Calu3 (cell line): ENCODE results near the gene CAD. TPM values are rescaled to one million over a fixed set of nuclear protein-coding genes. Genes with fewer than 3 reads are reported as not detected.

Experiments used
- BruUV-seq: library from RNA; stranded (reverse); fragments of 400-500 nt; replicated peaks from 2 replicates; lab custom pipeline; 2021; lab: Mats Ljungman, UMichigan
- CTCF ChIA-PET: fragments of 300-600 bp; sonication (Branson Sonifier 250); formaldehyde crosslinking; loops from one replicate; lab custom pipeline; 2022; ENCODE audit warnings: antibody characterized with exemption; lab: Charles Lee
- DNase-seq: peaks from one replicate; pipeline ENCODE4 v3.0.0; 2022
- H3K27ac Mint-ChIP-seq: one replicate; pipeline ENCODE4 v1.8.0; 2022; ENCODE audit warnings: mixed read lengths; ENCODE audit not compliant: unreplicated experiment
- H3K27me3 Mint-ChIP-seq: one replicate; pipeline ENCODE4 v1.8.0; 2022; ENCODE audit warnings: mixed read lengths; ENCODE audit not compliant: unreplicated experiment
- H3K36me3 Mint-ChIP-seq: one replicate; pipeline ENCODE4 v1.8.0; 2022; ENCODE audit warnings: mild to moderate bottlenecking, moderate library complexity, mixed read lengths; ENCODE audit not compliant: insufficient read depth, unreplicated experiment
- H3K4me1 Mint-ChIP-seq: one replicate; pipeline ENCODE4 v1.8.0; 2022; ENCODE audit warnings: mild to moderate bottlenecking, low read depth, mixed read lengths; ENCODE audit not compliant: unreplicated experiment
- H3K4me3 Mint-ChIP-seq: one replicate; pipeline ENCODE4 v1.8.0; 2022; ENCODE audit warnings: mild to moderate bottlenecking, low read depth, moderate library complexity, mixed read lengths; ENCODE audit not compliant: unreplicated experiment
- H3K9me3 Mint-ChIP-seq: one replicate; pipeline ENCODE4 v1.8.0; 2022; ENCODE audit warnings: low read depth, mixed read lengths; ENCODE audit not compliant: unreplicated experiment
- CTCF ChIP-seq: fragments of 200-600 bp; IDR thresholded peaks from one replicate; pipeline ENCODE4 v1.8.0; 2022; ENCODE audit warnings: antibody characterized with exemption; ENCODE audit not compliant: unreplicated experiment
- intact Hi-C: fragments of 100-400 bp; cut with micrococcal nuclease; formaldehyde crosslinking; loops from one replicate; pipeline ENCODE4 v1.10.0; 2022; ENCODE audit not compliant: unreplicated experiment
- total RNA-seq: library from RNA; stranded (reverse); gene quantifications from 2 replicates; pipeline ENCODE4 v1.2.3, GENCODE V29; 2022

Gene CAD
- total RNA-seq, 1 experiment from 2014 or later: 68.2 TPM

- CTCF ChIA-PET: no interaction called here
- Mint-ChIP-seq H3K9me3 (no peaks in the 10 kb centered on the region), H3K27ac (no peak overlapping the region), H3K36me3 (no peaks in the 10 kb centered on the region), H3K27me3 (peaks cover 46% of the 10 kb centered on the region), H3K4me3 (no peak overlapping the region), H3K4me1 (peaks cover 22% of the 10 kb centered on the region)
- intact Hi-C loops: no loop called here
- DNase-seq: no peak
- TF ChIP-seq CTCF: no peak
- BruUV-seq: no TSS peak
These were observed 71.4 kb downstream of the CAD start for GRCh38 chr2:27288610-27289009.

GRCh38 chr2:27290549-27290948, 73.4 kb downstream of the CAD start:
- BruUV-seq: no TSS peak
- no peaks in the 10 kb centered on the region for H3K36me3 Mint-ChIP-seq
- no peak overlapping the region for H3K4me3 Mint-ChIP-seq
- no peaks in the 10 kb centered on the region for H3K9me3 Mint-ChIP-seq
- H3K27me3 Mint-ChIP-seq: peaks cover 33% of the 10 kb centered on the region
- peaks cover 23% of the 10 kb centered on the region for H3K4me1 Mint-ChIP-seq
- intact Hi-C loops: no loop called here
- no peak overlapping the region for H3K27ac Mint-ChIP-seq
- DNase-seq: no peak
- CTCF ChIA-PET: no interaction called here
- no peak for TF ChIP-seq CTCF

GRCh38 chr2:27291865-27292264, 74.7 kb downstream of the CAD start:
- H3K9me3 Mint-ChIP-seq: no peaks in the 10 kb centered on the region
- no peak for TF ChIP-seq CTCF
- peaks cover 23% of the 10 kb centered on the region for H3K4me1 Mint-ChIP-seq
- H3K4me3 Mint-ChIP-seq: no peak overlapping the region
- intact Hi-C loops: no loop called here
- no peaks in the 10 kb centered on the region for H3K36me3 Mint-ChIP-seq
- no peak overlapping the region for H3K27ac Mint-ChIP-seq
- BruUV-seq: no TSS peak
- CTCF ChIA-PET: interaction anchor here (0.6 to 3.5 kb wide), 4 partner anchors 10 to 100 kb away, joined by 4 to 32 read pairs (median 18); partner anchors contain the start of gene TRIM54
- H3K27me3 Mint-ChIP-seq: peaks cover 27% of the 10 kb centered on the region
- no peak for DNase-seq

Other genes starting within 250 kb of the CAD start
- 11.1 and 13.9 TPM in 2 replicates for gene MAPRE3, start 246.7 kb upstream of the CAD start, total RNA-seq
- 75.9 and 79.6 TPM in 2 replicates for gene TMEM214, start 184.4 kb upstream of the CAD start, total RNA-seq
- gene AGBL5, start 165.7 kb upstream of the CAD start, total RNA-seq: 20.2 and 25.2 TPM in 2 replicates
- 163 and 172 TPM in 2 replicates for gene OST4, start 145.7 kb upstream of the CAD start, total RNA-seq
- gene EMILIN1, start 138.8 kb upstream of the CAD start, total RNA-seq: 0.12 and 0.19 TPM in 2 replicates
- 2.0 and 4.2 TPM in 2 replicates for gene KHK, start 130.6 kb upstream of the CAD start, total RNA-seq
- gene CGREF1, start 98.2 kb upstream of the CAD start, total RNA-seq: 3.7 and 9.3 TPM in 2 replicates
- 0.56 and 0.64 TPM in 2 replicates for gene ABHD1, start 93.6 kb upstream of the CAD start, total RNA-seq
- gene PREB, start 82.7 kb upstream of the CAD start, total RNA-seq: 54.0 and 60.1 TPM in 2 replicates
- not detected in 2 replicates for gene PRR30, start 78.0 kb upstream of the CAD start, total RNA-seq
- gene TCF23, start 68.4 kb upstream of the CAD start, total RNA-seq: not detected in 2 replicates
- gene ATRAID, start 5.3 kb upstream of the CAD start, total RNA-seq: 104 and 121 TPM in 2 replicates
- gene SLC5A6, start 5.1 kb upstream of the CAD start, total RNA-seq: 39.6 and 42.3 TPM in 2 replicates
- 0.24 TPM in 1 of 2 replicates, not detected in the other for gene SLC30A3, start 45.7 kb downstream of the CAD start, total RNA-seq
- not detected in 2 replicates for gene DNAJC5G, start 58.1 kb downstream of the CAD start, total RNA-seq
- gene TRIM54, start 65.1 kb downstream of the CAD start, total RNA-seq: 0.99 and 2.3 TPM in 2 replicates
- 4.6 and 6.6 TPM in 2 replicates for gene UCN, start 91.1 kb downstream of the CAD start, total RNA-seq
- 77.4 and 84.5 TPM in 2 replicates for gene MPV17, start 105.7 kb downstream of the CAD start, total RNA-seq
- 83.8 and 85.4 TPM in 2 replicates for gene GTF3C2, start 139.4 kb downstream of the CAD start, total RNA-seq
- 42.0 and 43.7 TPM in 2 replicates for gene EIF2B4, start 153.0 kb downstream of the CAD start, total RNA-seq
- 85.3 and 96.9 TPM in 2 replicates for gene SNX17, start 153.2 kb downstream of the CAD start, total RNA-seq
- 10.6 and 13.1 TPM in 2 replicates for gene ZNF513, start 163.4 kb downstream of the CAD start, total RNA-seq
- gene PPM1G, start 192.2 kb downstream of the CAD start, total RNA-seq: 118 and 121 TPM in 2 replicates
- gene NRBP1, start 211.3 kb downstream of the CAD start, total RNA-seq: 58.2 and 60.5 TPM in 2 replicates
- 71.8 and 74.0 TPM in 2 replicates for gene KRTCAP3, start 225.0 kb downstream of the CAD start, total RNA-seq